CD14-positive monocyte (primary cell): ENCODE measurements around the gene NEK9. TPM values are rescaled to one million over a fixed set of nuclear protein-coding genes. Genes with fewer than 3 reads are reported as not detected.

Experiments
- DNase-seq, 3 donors: peaks; one replicate each; pipeline ENCODE4 v3.0.0-alpha.2; 2011 to 2022
- H2AFZ ChIP-seq: 2 replicates; pipeline ENCODE4 v1.6.0; 2012; ENCODE audit warnings: mild to moderate bottlenecking, low read depth, low read length, inconsistent platforms; ENCODE audit not compliant: insufficient read depth, poor library complexity, severe bottlenecking
- H3K27ac ChIP-seq, 2 donors: 1 replicate in 1 of 2; 2 replicates in 1 of 2; pipeline ENCODE4 v1.5.1; 2012 to 2013; ENCODE audit warnings: low read length in 2 of 2, control low read depth in 1 of 2, inconsistent platforms in 1 of 2, low read depth in 1 of 2, mild to moderate bottlenecking in 1 of 2
- H3K27me3 ChIP-seq, 2 donors: one replicate each; pipeline versions ENCODE4 v1.6.0 to v1.6.1; 2011 to 2013; ENCODE audit warnings: low read length in 2 of 2; ENCODE audit not compliant: control insufficient read depth in 2 of 2, insufficient read depth in 2 of 2
- H3K36me3 ChIP-seq, 2 donors: replicated peaks in 1 of 2; 1 replicate in 1 of 2; 2 replicates in 1 of 2; pipeline versions ENCODE4 v1.5.1 to v1.6.1; 2012 to 2013; ENCODE audit warnings: low read length in 2 of 2, control low read depth in 1 of 2, inconsistent platforms in 1 of 2, mild to moderate bottlenecking in 1 of 2; ENCODE audit not compliant: insufficient read depth in 2 of 2, control insufficient read depth in 1 of 2
- H3K4me1 ChIP-seq, 2 donors: 1 replicate in 1 of 2; 2 replicates in 1 of 2; pipeline versions ENCODE4 v1.5.1 to v1.6.1; 2012 to 2013; ENCODE audit warnings: low read length in 2 of 2, control low read depth in 1 of 2, inconsistent platforms in 1 of 2, mild to moderate bottlenecking in 1 of 2, moderate library complexity in 1 of 2; ENCODE audit not compliant: insufficient read depth in 2 of 2, control insufficient read depth in 1 of 2
- H3K4me2 ChIP-seq: replicated peaks from 2 replicates; pipeline ENCODE3; 2012; ENCODE audit warnings: low read length, moderate library complexity, mild to moderate bottlenecking; ENCODE audit not compliant: poor library complexity, severe bottlenecking; ENCODE audit errors: extremely low read depth
- H3K4me3 ChIP-seq, 3 experiments: fragments of 200-600 bp in 1 of 3; sonication (generic) in 1 of 3; replicated peaks in 1 of 3; 1 replicate in 2 of 3; 2 replicates in 1 of 3; pipeline ENCODE4 v1.5.1; 2011 to 2013; ENCODE audit warnings: low read length in 3 of 3, mild to moderate bottlenecking in 3 of 3, control low read depth in 2 of 3, low read depth in 2 of 3, inconsistent platforms in 1 of 3, moderate library complexity in 1 of 3
- H3K79me2 ChIP-seq: 2 replicates; pipeline ENCODE4 v1.6.0; 2012; ENCODE audit warnings: mild to moderate bottlenecking, control low read depth, inconsistent platforms, low read length, moderate library complexity; ENCODE audit not compliant: insufficient read depth
- H3K9ac ChIP-seq: 2 replicates; pipeline ENCODE4 v1.6.0; 2017; ENCODE audit warnings: low read length, mild to moderate bottlenecking; ENCODE audit not compliant: insufficient read depth, poor library complexity, severe bottlenecking
- H3K9me3 ChIP-seq, 2 donors: replicated peaks in 1 of 2; 1 replicate in 1 of 2; 2 replicates in 1 of 2; pipeline versions ENCODE4 v1.5.1 to v1.6.1; 2012 to 2013; ENCODE audit warnings: low read length in 2 of 2, control low read depth in 1 of 2; ENCODE audit not compliant: control insufficient read depth in 1 of 2, insufficient read depth in 1 of 2
- H4K20me1 ChIP-seq: 2 replicates; pipeline ENCODE4 v1.6.0; 2012; ENCODE audit warnings: mild to moderate bottlenecking, low read length, control low read depth, moderate library complexity; ENCODE audit not compliant: insufficient read depth
- H3K27ac Mint-ChIP-seq, 7 donors: one replicate each; pipeline ENCODE4 v1.8.0; 2020; ENCODE audit warnings: mild to moderate bottlenecking in 7 of 7, mixed read lengths in 7 of 7, moderate library complexity in 6 of 7, inconsistent platforms in 2 of 7
- H3K27me3 Mint-ChIP-seq, 3 donors: one replicate each; pipeline ENCODE4 v1.8.0; 2021 to 2022; ENCODE audit warnings: low read depth in 3 of 3, mild to moderate bottlenecking in 3 of 3, mixed read lengths in 3 of 3, moderate library complexity in 3 of 3, inconsistent platforms in 1 of 3
- H3K36me3 Mint-ChIP-seq, 2 donors: one replicate each; pipeline ENCODE4 v1.8.0; 2020; ENCODE audit warnings: mixed read lengths in 2 of 2, inconsistent platforms in 1 of 2, mild to moderate bottlenecking in 1 of 2
- H3K4me1 Mint-ChIP-seq: one replicate; pipeline ENCODE4 v1.8.0; 2020; ENCODE audit warnings: mild to moderate bottlenecking, mixed read lengths
- H3K4me3 Mint-ChIP-seq, 2 donors: one replicate each; pipeline ENCODE4 v1.8.0; 2020; ENCODE audit warnings: mild to moderate bottlenecking in 2 of 2, mixed read lengths in 2 of 2, moderate library complexity in 1 of 2
- H3K9me3 Mint-ChIP-seq, 7 donors: one replicate each; pipeline ENCODE4 v1.8.0; 2020 to 2022; ENCODE audit warnings: mixed read lengths in 7 of 7, mild to moderate bottlenecking in 6 of 7, moderate library complexity in 6 of 7, inconsistent platforms in 2 of 7
- CTCF ChIP-seq: fragments of 200-600 bp; IDR thresholded peaks from one replicate; pipeline ENCODE4 v1.8.0; 2022; ENCODE audit warnings: antibody characterized with exemption, mild to moderate bottlenecking
- WGBS: methylation state at CpG from one replicate; pipeline ENCODE4 v1.1.5; 2013; ENCODE audit warnings: missing lambda C conversion rate; ENCODE audit not compliant: insufficient coverage; 5-methylcytosine and 5-hydroxymethylcytosine counted together
- intact Hi-C, 2 donors: fragments of 100-400 bp; cut with micrococcal nuclease; formaldehyde crosslinking; loops; one replicate each; pipeline versions ENCODE4 v1.15.0 to v1.15.1; 2023
- polyA plus RNA-seq, 3 donors: library from polyadenylated mRNA; depleted of rRNA in 1 of 3; unstranded in 2 of 3; stranded (reverse) in 1 of 3; fragments of 300-500 nt in 2 of 3; fragments of >200 nt in 1 of 3; fragmentation: Illumina TruSeq in 2 of 3; gene quantifications; 1 replicate in 2 of 3; 2 replicates in 1 of 3; pipeline ENCODE4 v1.2.3, GENCODE V29; 2012 to 2021

Gene NEK9
- polyA plus RNA-seq, 3 donors: 8.9 to 27.8 (median 10.1) TPM

GRCh38 chr14:75144944-75145343, 18.1 kb upstream of the NEK9 start:
- Histone ChIP-seq H3K4me2 (peak overlapping the region; percentile 23), H4K20me1 (no peaks in the 10 kb centered on the region), H3K27me3 (no peaks in the 10 kb centered on the region), H3K4me1 (peaks cover 64 to 87% of the 10 kb centered on the region in 2 donors), H3K4me3 (peak overlapping the region in 1 of 3 experiments; percentile 29), H3K9me3 (no peaks in the 10 kb centered on the region), H3K27ac (peak overlapping the region; percentile 65 to 78), H3K79me2 (peaks cover 90% of the 10 kb centered on the region), H3K36me3 (peaks cover 7 to 11% of the 10 kb centered on the region in 2 donors), H3K9ac (no peak overlapping the region), H2AFZ (no peak overlapping the region)
- peaks cover 47 to 59% of the 10 kb centered on the region in 2 donors for H3K36me3 Mint-ChIP-seq
- TF ChIP-seq CTCF: no peak
- H3K27ac Mint-ChIP-seq: peak overlapping the region; percentile 92 to 99 (median 96)
- peak overlapping the region; percentile 15 to 52 for H3K4me3 Mint-ChIP-seq
- WGBS: 13% methylated on average over 3 of the region's 5 CpGs
- peak; percentile 85 to 95 (median 95) for DNase-seq
- intact Hi-C loops: loop anchor here in 1 of 2 donors (5.0 kb wide), 1 partner anchor 42 kb away; no protein-coding TSS in a partner anchor
- peaks cover 74% of the 10 kb centered on the region for H3K4me1 Mint-ChIP-seq
- H3K27me3 Mint-ChIP-seq: peaks cover 0 to 2% (median 0%) of the 10 kb centered on the region in 3 donors
- peaks cover 0 to 2% (median 0%) of the 10 kb centered on the region in 7 donors for H3K9me3 Mint-ChIP-seq

- no peak overlapping the region for H2AFZ ChIP-seq
- Mint-ChIP-seq H3K4me3 (no peak overlapping the region), H3K36me3 (peaks cover 37 to 49% of the 10 kb centered on the region in 2 donors), H3K4me1 (peaks cover 82% of the 10 kb centered on the region), H3K27ac (peak overlapping the region; percentile 92 to 99 (median 96)), H3K27me3 (peaks cover 0 to 2% (median 0%) of the 10 kb centered on the region in 3 donors), H3K9me3 (peaks cover 0 to 2% (median 0%) of the 10 kb centered on the region in 7 donors)
- peaks cover 1 to 2% of the 10 kb centered on the region in 2 donors for H3K36me3 ChIP-seq
- H4K20me1 ChIP-seq: no peaks in the 10 kb centered on the region
- H3K27me3 ChIP-seq: no peaks in the 10 kb centered on the region
- no peak for DNase-seq
- H3K4me3 ChIP-seq: no peak overlapping the region
- peaks cover 90% of the 10 kb centered on the region for H3K79me2 ChIP-seq
- peaks cover 68 to 89% of the 10 kb centered on the region in 2 donors for H3K4me1 ChIP-seq
- H3K27ac ChIP-seq: peak overlapping the region in 1 of 2 donors; percentile 78
- H3K4me2 ChIP-seq: peak overlapping the region; percentile 23
- H3K9ac ChIP-seq: no peak overlapping the region
- 98% methylated on average over 6 of the region's 9 CpGs for WGBS
- intact Hi-C loops: no loop called here
- no peak for TF ChIP-seq CTCF
- H3K9me3 ChIP-seq: no peaks in the 10 kb centered on the region
These were observed 17.1 kb upstream of the NEK9 start for GRCh38 chr14:75143761-75144527.
